Pons (tissue), 1 donor: ENCODE measurements around the gene SSTR3.
"Not testable (repeated sequence)": the region's sequence is repeated elsewhere in the genome, so short reads cannot be mapped to it uniquely, and the experiment has no call there.

ENCODE experiments used
- DNase-seq: peaks from one replicate; pipeline ENCODE4 v3.0.0-alpha.2; 2016; ENCODE audit warnings: low spot score

SSTR3 gene

GRCh38 chr22:37181681-37182080, 30.6 kb downstream of the SSTR3 start:
- DNase-seq, result no peak

- no peak for DNase-seq
Observed at GRCh38 chr22:37180531-37181231, 31.6 kb downstream of the SSTR3 start.

GRCh38 chr22:37179622-37180420, 32.5 kb downstream of the SSTR3 start:
- no peak for DNase-seq

- no peak for DNase-seq
Observed at GRCh38 chr22:37179126-37179470, 33.2 kb downstream of the SSTR3 start.

- DNase-seq, result peak; percentile 31
Observed at GRCh38 chr22:37178350-37179125, 33.7 kb downstream of the SSTR3 start.

- no peak for DNase-seq
Observed at GRCh38 chr22:37177755-37178154, 34.5 kb downstream of the SSTR3 start.

GRCh38 chr22:37177221-37177620, 35.1 kb downstream of the SSTR3 start:
- DNase-seq, result no peak

GRCh38 chr22:37176464-37177061, 35.7 kb downstream of the SSTR3 start:
- DNase-seq, result peak; percentile 77

GRCh38 chr22:37175414-37176281, 36.6 kb downstream of the SSTR3 start:
- DNase-seq, result no peak

- no peak for DNase-seq
Observed at GRCh38 chr22:37174964-37175363, 37.3 kb downstream of the SSTR3 start.

- no peak for DNase-seq
Observed at GRCh38 chr22:37173709-37174108, 38.6 kb downstream of the SSTR3 start.

- no peak for DNase-seq
Observed at GRCh38 chr22:37172266-37173245, 39.7 kb downstream of the SSTR3 start.

GRCh38 chr22:37171662-37172061, 40.6 kb downstream of the SSTR3 start:
- no peak for DNase-seq

GRCh38 chr22:37170689-37171405, 41.4 kb downstream of the SSTR3 start:
- not testable (repeated sequence) for DNase-seq

GRCh38 chr22:37169947-37170688, 42.2 kb downstream of the SSTR3 start:
- DNase-seq, result no peak

- DNase-seq, result no peak
Observed at GRCh38 chr22:37169406-37169805, 42.9 kb downstream of the SSTR3 start.

- DNase-seq, result no peak
Observed at GRCh38 chr22:37167981-37168647, 44.2 kb downstream of the SSTR3 start.
